NAMALWA (cell line): Measurements from ENCODE around the gene GRK2.
"Not testable (repeated sequence)": the region's sequence is repeated elsewhere in the genome, so short reads cannot be mapped to it uniquely, and the experiment has no call there.

Experiments used
- DNase-seq: peaks from one replicate; pipeline ENCODE4 v3.0.0-alpha.2; 2015; ENCODE audit warnings: low spot score

Gene GRK2

DNA sequence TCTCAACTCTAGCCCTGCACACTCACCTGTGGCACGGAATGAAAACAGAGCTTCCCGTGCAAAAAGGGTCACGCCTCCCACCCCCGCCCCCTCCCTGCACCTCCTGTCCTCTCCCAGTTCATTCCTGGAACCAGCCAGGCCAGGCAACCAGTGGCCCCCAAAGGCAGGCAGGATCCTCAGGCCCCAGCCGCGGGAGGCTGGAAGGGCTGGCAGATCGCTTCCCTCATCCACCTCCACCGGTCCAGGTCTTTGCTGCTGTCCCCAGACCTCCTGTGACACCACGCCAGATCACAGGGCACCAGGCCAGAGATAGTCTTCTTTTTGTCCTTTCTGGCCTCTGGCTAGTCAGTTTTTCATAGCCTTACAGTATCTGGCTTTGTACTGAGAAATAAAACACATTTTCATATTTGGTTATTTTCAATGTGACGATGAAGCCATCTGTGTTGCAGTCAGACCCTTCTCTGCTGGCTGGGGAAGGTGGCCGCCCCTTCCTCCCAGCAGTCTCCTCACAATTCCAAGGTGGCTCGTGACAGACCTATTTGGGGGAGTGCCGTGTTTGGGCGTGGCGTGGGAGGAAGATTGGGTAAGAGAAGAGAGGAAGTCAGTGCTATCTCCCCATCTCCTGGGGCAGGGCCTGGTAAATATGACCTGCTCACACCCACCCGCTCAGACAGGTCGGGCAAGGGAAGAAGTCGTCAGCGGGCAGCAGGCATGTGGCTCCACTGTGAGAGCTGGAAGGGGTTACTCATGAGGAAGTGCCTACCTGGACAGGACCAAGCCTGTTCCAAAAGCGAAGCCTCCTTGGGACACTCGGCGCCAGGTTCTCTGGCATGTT is 46.1 kb downstream of the GRK2 start:
- DNase-seq: no peak

DNA sequence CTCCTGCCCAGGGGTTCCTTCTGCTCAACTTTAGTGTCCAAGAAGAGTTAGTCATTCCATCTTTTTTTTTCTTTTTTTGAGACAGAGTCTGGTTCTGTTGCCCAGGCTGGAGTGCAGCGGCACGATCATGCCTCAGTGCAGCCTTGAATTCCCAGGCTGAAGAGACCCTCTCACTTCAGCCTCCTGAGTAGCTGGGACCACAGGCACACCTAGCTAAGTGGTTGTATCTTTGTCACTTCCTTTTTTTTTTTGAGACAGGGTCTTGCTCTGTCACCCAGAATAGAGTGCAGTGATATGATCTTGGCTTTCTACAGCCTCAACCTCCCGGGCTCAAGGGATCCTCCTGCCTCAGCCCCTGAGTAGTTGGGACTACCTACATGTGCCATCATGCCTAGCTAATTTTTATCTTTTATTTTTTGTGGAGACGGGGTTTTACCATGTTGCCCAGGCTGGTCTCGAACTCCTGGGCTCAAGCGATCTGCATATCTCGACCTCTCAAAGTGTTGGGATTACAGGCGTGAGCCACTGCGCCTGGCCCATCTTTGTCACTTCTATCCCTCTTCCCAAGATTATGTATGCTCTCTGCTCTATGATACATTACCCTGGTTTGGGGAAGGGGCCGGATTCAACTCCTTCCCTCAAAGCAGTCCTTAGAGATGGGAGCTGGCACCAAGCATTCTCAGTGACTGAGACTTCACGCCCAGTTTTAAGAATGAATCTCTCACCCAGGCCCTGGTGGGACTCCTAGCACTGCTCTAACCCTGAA is 47.0 kb downstream of the GRK2 start:
- no peak for DNase-seq

DNA sequence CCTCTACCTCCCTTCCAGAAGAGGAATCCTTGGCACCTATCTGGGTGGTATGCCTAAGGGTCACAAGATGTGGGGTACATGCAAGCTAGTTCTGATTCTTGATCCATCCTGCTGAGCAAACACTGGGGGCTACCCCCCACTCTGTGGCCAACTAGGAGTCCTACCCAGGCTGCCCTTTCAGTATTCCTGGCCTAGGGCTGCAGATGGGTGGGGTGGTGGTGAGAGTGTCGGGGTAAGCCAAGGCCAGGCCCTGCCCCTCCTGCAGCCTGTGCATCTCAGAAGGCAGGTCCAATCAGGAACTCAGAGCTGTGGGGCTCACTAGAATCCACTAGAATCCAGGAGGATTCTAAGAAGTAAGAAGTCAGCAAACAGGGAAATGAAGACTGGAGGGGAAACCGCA is 47.9 kb downstream of the GRK2 start:
- DNase-seq: no peak

GRCh38 chr11:67315325-67315909 is 49.1 kb downstream of the GRK2 start:
- no peak for DNase-seq

- DNase-seq: no peak
These were observed 50.6 kb downstream of the GRK2 start for GRCh38 chr11:67316882-67317204.

DNA sequence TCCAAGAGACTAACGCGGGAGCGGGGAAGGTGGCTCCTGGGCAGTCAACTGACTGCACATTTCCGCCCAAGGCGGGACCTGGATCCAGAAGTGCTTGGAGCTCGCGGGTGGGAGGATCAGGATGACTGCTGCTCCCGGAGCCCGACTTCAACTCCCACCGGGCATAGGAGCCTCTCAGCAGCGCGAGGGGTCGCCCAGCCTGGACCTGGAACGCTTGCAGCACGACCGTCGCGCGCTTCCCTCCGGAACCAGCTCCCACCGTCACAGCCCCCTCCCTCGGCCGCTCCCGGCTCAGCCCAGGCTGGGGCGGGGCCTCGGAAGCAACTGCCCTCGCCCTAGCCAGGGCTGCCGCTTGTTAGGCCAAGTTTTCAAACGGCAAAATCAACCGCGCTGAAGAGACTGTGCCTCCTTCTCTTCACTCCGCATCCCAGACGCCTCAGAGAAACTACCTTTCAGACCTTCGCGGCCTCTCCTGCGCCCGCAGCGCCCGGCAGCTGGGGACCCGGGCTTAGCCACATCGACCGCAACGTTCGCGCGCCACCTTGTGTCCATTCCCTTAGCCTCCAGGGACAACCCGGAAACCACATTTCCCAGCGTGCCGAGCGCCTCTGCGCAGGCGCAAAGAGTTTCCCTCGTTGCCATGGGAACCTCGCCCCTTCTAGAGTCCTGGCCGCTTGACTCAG is 51.1 kb downstream of the GRK2 start:
- DNase-seq: peak; percentile 99

- DNase-seq: peak; percentile 29
These were observed 51.7 kb downstream of the GRK2 start for GRCh38 chr11:67317888-67318555.

- not testable (repeated sequence) for DNase-seq
These were observed 52.6 kb downstream of the GRK2 start for GRCh38 chr11:67318876-67319275.

DNA sequence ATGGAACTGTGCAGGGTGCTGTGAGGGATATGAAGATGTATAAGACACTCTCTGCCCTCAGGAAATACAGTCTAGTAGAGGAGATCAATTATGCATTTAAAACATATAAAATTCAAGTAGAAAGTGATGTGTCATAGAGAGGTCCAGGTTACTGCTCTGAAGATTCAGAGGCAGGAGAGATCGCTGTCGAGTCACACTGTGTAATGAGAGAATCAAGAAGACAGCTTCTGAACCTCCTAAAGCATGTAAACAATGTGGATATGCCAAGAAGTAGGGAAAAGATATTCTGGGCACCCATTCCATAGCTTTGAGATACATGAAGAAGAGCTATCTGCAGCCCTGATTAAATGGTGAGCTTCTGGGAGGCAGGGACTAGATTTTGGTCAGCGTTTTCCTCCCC is 53.7 kb downstream of the GRK2 start:
- no peak for DNase-seq

DNA sequence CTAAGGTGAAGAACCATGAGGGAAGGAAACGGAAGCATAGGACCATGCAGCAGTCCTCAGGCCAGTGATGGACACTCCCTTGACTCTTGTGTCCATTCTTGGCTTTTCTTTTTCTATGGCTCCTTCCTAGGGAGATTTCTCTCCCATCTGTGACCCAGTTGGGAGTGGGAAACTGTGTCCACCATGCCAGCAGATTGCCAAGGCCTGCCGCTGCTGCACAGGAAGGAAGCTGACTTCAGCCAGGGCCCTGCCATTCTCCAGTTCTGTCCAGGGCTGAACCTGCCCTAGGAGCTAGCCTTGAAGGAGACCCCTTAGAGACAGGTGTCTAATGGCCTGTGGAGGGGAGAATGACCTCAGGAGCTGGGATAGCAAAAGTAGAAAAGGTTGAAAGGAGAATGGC is 54.4 kb downstream of the GRK2 start:
- DNase-seq: no peak

DNA sequence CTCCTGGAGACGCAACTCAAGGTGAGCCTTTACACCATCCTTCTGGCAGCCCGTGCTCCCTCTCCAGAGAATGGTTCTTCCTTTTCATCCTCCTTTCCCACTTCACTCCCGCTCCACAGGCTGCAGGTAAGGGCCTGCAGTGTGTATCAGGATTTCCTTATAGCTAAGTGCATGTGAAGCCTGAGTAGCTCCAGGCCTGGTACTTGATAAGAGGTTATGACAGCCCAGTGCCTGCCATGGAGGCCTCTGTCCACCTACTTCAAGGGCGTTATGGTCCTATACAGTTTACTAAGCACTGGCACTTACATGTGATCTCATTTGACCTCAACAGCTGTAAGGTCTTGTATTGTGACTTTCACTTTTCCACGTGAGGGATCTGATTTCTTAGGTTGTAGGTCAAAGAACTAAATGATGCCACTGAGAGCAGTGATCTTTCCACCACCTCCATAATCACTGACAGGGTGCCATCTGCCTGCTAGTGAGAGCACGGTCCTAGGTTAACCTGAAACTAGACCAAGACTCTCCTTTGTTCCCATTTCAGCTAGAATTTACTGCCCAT is 55.1 kb downstream of the GRK2 start:
- DNase-seq: no peak

- DNase-seq: no peak
These were observed 55.8 kb downstream of the GRK2 start for GRCh38 chr11:67322049-67322448.

- no peak for DNase-seq
These were observed 57.3 kb downstream of the GRK2 start for GRCh38 chr11:67323526-67323925.

DNA sequence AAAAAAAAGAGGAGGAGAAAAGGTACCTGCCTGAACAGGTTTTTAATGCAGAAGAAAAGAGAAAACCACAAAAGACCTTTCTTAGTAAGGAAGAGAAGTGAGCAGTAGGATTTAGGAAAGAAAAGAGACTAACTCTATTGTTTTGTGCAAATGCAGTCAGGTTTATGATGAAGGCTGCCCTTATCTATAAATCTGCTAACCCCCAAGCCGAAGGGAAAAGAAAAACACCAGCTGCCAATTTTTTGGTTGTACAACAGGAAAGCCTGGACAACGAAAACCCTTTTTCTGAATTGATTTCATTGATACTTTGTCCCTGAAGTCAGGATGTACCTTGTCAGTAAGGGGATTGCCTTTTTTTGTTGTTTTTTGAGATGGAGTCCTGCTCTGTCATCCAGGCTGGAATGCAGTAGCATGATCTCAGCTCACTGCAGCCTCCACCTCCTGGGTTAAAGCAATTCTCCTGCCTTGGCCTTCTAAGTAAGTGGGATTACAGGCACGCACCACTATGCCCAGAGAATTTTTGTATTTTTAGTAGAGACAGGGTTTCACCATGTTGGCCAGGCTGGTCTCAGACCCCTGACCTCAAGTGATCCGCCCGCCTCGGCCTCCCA is 65.9 kb downstream of the GRK2 start:
- DNase-seq: no peak
